Measurements from ENCODE around the gene ATOH7.
"Not testable (repeated sequence)": the region's sequence is repeated elsewhere in the genome, so short reads cannot be mapped to it uniquely, and the experiment has no call there.

GRCh38 chr10:68195776-68196175 lies 36.1 kb downstream of the ATOH7 start:
- not testable (repeated sequence) for TF ChIP-seq POLR2AphosphoS5 (IDR thresholded peaks at IDR 0.05)
- TF ChIP-seq, protein P1, sequence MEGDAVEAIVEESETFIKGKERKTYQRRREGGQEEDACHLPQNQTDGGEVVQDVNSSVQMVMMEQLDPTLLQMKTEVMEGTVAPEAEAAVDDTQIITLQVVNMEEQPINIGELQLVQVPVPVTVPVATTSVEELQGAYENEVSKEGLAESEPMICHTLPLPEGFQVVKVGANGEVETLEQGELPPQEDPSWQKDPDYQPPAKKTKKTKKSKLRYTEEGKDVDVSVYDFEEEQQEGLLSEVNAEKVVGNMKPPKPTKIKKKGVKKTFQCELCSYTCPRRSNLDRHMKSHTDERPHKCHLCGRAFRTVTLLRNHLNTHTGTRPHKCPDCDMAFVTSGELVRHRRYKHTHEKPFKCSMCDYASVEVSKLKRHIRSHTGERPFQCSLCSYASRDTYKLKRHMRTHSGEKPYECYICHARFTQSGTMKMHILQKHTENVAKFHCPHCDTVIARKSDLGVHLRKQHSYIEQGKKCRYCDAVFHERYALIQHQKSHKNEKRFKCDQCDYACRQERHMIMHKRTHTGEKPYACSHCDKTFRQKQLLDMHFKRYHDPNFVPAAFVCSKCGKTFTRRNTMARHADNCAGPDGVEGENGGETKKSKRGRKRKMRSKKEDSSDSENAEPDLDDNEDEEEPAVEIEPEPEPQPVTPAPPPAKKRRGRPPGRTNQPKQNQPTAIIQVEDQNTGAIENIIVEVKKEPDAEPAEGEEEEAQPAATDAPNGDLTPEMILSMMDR (IDR thresholded peaks at IDR 0.05 in 8 of 11, conservative IDR thresholded peaks at IDR 0.05 in 3 of 11) = not testable (repeated sequence)
